GM21786 (cell line): ENCODE results near the gene UBAC2.

ENCODE experiments used
- ATAC-seq: cut with Tn5 transposase; IDR thresholded peaks from one replicate; pipeline ENCODE4 v1.9.1; 2021; ENCODE audit not compliant: unreplicated experiment

Gene UBAC2

GRCh38 chr13:99308471-99309087 is 107.9 kb downstream of the UBAC2 start:
- no peak for ATAC-seq

- peak; percentile 38 for ATAC-seq
Observed at GRCh38 chr13:99310382-99311031, 109.9 kb downstream of the UBAC2 start.

- no peak for ATAC-seq
Observed at GRCh38 chr13:99311137-99311536, 110.5 kb downstream of the UBAC2 start.

DNA sequence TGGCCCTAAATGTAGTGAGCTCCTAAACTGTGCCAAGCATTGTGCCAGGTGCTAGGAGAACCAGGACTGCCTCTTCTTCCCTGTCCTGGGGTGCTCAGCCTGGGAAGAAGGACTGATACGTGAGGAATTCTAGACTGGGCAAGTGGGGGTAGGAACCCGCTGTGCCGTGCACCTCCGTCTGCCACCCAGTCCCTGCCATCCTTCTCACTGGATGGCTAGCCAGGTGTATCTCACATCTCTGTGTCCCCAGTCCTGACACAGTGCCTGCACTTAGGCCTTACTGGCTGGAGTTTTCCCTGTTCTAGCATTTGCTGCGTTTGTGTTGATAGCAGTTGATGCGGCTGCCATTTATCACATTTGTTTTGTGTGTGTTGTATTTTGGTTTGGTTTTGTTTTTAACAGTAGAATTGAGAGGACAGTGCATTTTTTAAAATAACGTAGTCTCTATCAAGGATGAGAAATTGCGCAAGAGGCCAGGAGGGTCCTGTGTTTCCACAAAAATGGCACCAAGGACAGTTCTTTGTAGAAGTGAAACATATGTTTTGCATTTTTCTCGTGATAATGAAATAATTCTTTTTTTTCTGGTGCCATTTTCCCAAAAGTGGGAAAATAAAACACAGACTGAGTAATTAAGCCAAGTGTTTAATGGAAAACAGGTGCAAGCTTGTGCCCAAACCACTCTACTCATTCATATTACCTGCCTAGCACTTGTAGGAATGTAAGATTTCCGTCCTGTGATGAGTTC is 111.3 kb downstream of the UBAC2 start:
- ATAC-seq, result no peak

DNA sequence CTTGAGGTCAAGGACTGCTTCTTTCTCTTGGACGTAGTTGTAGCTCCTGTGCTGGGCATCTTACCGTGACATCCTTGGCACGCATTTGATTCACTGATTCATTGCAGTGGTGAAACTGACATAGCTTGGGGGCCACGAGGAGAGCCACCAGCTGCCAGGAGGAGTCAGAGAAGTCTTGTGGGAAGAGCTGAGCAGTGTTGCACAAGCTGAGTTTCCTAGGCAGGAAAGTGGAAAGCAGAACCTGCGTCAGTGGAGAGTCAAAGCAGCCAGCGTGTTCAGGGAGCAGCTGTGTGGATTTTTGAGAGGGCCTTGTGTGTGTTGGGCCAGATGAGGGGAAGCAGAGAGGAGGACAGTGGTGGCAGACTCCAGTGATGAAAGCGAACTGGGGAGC is 111.8 kb downstream of the UBAC2 start:
- no peak for ATAC-seq

- ATAC-seq, result no peak
Observed at GRCh38 chr13:99313501-99313900, 112.8 kb downstream of the UBAC2 start.

GRCh38 chr13:99313941-99314340 is 113.3 kb downstream of the UBAC2 start:
- no peak for ATAC-seq

DNA sequence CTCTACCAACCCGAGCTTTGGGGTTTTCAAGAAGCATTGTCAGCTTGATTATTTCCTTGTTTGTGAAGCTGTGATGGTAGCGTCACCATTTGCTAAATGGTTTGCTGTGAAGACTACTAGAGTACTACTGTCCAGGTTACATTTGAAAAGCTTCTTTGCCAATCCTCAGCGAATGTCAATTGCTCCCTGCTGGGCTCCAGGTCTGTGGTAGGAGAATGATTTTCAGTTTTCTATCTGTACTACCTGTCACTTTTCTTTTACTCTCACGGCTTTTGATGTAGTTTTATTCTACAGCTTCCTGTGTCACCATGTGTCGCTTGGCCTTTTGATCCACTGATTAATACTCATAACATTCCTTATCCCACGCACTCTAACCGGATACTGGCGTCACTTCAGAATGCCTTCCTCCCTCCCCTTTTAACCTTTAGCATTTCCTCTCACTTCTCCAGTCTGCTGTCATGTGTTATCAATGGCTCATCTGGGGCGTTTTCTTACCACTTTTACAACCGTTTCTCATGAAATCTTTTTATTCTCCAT is 114.1 kb downstream of the UBAC2 start:
- no peak for ATAC-seq

- ATAC-seq, result no peak
Observed at GRCh38 chr13:99315186-99315585, 114.5 kb downstream of the UBAC2 start.

- no peak for ATAC-seq
Observed at GRCh38 chr13:99316224-99316623, 115.6 kb downstream of the UBAC2 start.

GRCh38 chr13:99316657-99317256 is 116.1 kb downstream of the UBAC2 start:
- ATAC-seq, result no peak

GRCh38 chr13:99320693-99321481 is 120.2 kb downstream of the UBAC2 start:
- no peak for ATAC-seq

GRCh38 chr13:99321709-99322108 is 121.1 kb downstream of the UBAC2 start:
- no peak for ATAC-seq

GRCh38 chr13:99322297-99323103 is 121.8 kb downstream of the UBAC2 start:
- ATAC-seq, result peak; percentile 86

GRCh38 chr13:99323488-99323887 is 122.8 kb downstream of the UBAC2 start:
- no peak for ATAC-seq

- ATAC-seq, result no peak
Observed at GRCh38 chr13:99326012-99326411, 125.4 kb downstream of the UBAC2 start.

- ATAC-seq, result no peak
Observed at GRCh38 chr13:99327126-99327525, 126.5 kb downstream of the UBAC2 start.

- no peak for ATAC-seq
Observed at GRCh38 chr13:99327761-99328160, 127.1 kb downstream of the UBAC2 start.

DNA sequence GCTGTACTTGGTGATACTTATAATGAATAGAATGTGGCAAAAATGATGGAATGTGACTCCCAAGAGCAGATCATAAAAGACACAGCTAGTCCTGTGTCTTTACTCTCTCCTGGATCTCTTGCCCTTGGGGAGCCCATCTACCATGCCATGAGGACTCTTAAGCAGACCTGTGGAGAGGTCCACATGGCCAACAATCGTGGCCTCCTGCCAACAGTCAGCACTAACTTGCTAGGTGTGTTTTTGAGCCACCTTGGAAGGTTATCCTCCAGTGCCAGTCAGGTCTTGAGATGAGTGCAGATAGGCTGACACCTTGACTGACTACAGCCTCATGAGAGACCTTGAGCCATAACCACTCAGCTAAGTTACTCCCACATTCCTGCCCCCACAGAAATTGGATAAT is 128.8 kb downstream of the UBAC2 start:
- no peak for ATAC-seq

DNA sequence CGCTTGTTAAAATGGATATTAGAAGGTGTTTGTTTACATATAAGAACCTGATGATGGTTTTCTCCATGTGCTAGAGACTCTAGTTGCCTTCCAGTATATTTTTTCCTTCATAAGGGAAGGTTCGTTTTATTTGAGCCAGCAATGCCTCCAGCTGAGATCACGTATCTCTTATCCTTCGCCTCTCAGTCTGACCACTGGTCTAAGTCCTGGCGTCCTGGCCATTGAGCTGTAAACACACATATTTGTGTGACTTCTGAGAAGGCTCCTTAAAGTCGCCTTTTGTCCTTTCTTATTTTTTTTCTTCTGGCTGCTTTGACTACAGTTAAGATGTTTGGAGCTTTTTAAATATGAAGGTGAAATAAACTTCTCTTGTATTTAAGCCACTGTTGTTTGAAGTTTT is 130.3 kb downstream of the UBAC2 start:
- ATAC-seq, result no peak
